Psoas muscle (tissue), 8 donors: Measurements from ENCODE around the gene PHACTR4. TPM values are rescaled to one million over a fixed set of nuclear protein-coding genes. Genes with fewer than 3 reads are reported as not detected.

Experiments used
- ATAC-seq, 4 donors: fragments of 200-7000 bp; cut with Tn5 transposase; one replicate each; pipeline ENCODE4 v1.9.1; 2020; ENCODE audit warnings: moderate library complexity in 3 of 4, mild to moderate bottlenecking in 2 of 4
- DNase-seq, 2 donors: peaks; one replicate each; pipeline ENCODE4 v3.0.0-alpha.2; 2020
- H3K27ac ChIP-seq: fragments of 200-600 bp; one replicate; pipeline ENCODE4 v1.8.0; 2022
- H3K27me3 ChIP-seq, 3 donors: fragments of 200-600 bp in 1 of 3; one replicate each; pipeline versions ENCODE4 v1.6.1 to v1.8.0; 2013 to 2022; ENCODE audit warnings: low read length in 2 of 3, mild to moderate bottlenecking in 2 of 3, moderate library complexity in 1 of 3; ENCODE audit not compliant: insufficient read depth in 3 of 3
- H3K36me3 ChIP-seq, 2 donors: fragments of 200-600 bp in 1 of 2; one replicate each; pipeline versions ENCODE4 v1.6.1 to v1.8.0; 2013 to 2022; ENCODE audit warnings: low read depth in 1 of 2, mild to moderate bottlenecking in 1 of 2, moderate library complexity in 1 of 2; ENCODE audit not compliant: insufficient read depth in 1 of 2
- H3K4me1 ChIP-seq: fragments of 200-600 bp; one replicate; pipeline ENCODE4 v1.8.0; 2022
- H3K4me3 ChIP-seq: fragments of 200-600 bp; one replicate; pipeline ENCODE4 v1.8.0; 2022; ENCODE audit warnings: mild to moderate bottlenecking
- H3K9me3 ChIP-seq: fragments of 200-600 bp; one replicate; pipeline ENCODE4 v1.8.0; 2022
- CTCF ChIP-seq: fragments of 200-600 bp; IDR thresholded peaks from one replicate; pipeline ENCODE4 v1.8.0; 2022; ENCODE audit warnings: antibody characterized with exemption
- WGBS, 3 donors: extraction: QIAGEN DNeasy Blood & Tissue Kit; methylation state at CpG; one replicate each; pipeline versions ENCODE4 v1.1.6 to v1.1.7; 2013; 5-methylcytosine and 5-hydroxymethylcytosine counted together
- intact Hi-C, 2 donors: fragments of 100-400 bp; cut with DNase I; formaldehyde crosslinking; loops; one replicate each; pipeline versions ENCODE4 v1.11.0 to v1.14.2; 2022
- polyA plus RNA-seq, 3 donors: library from polyadenylated mRNA; stranded (reverse); fragments of 200-250 nt; gene quantifications; one replicate each; pipeline ENCODE4 v1.2.3, GENCODE V29; 2013
- total RNA-seq, 4 donors: library from RNA; stranded (reverse); fragmentation: NEBNext Ultra II Directional in 2 of 4; extraction: Animal tissue kit (Norgen Biotek cat#: 25700) in 2 of 4; gene quantifications; one replicate each; pipeline versions ENCODE4 v1.2.1 to v1.2.4, GENCODE V29; 2021 to 2023
- donor health status: healthy with polysubstance abuse.
- donor health status: DM: no; HTN: no; CAD: no; lungs with moderate emphysema.
- donor health status: Bipolar disorder and iron deficiency.
- donor health status: healthy.
- donor health status: DM: yes; HTN: yes; CAD: no.
- donor health status: DM: no; HTN: no; CAD: no.
- donor health status: DM: no; HTN: no; CAD: no.
- donor health status: DM: yes; HTN: yes; CAD: no.

PHACTR4 gene
- total and polyA plus RNA-seq, 7 donors, result 11.7 to 41.8 (median 25.1) TPM

- 46 to 59% (median 48%) methylated on average over 3 of the region's 3 CpGs for WGBS, 3 donors
- ATAC-seq, result peak; percentile 79 to 88 (median 84)
- peak in 1 of 2 donors; percentile 39 for DNase-seq
- no peaks in the 10 kb centered on the region for H3K27me3 ChIP-seq
- peaks cover 29% of the 10 kb centered on the region for H3K4me1 ChIP-seq
- TF ChIP-seq CTCF, result no peak
- peak overlapping the region; percentile 66 for H3K4me3 ChIP-seq
- intact Hi-C loops, result no loop called here
- no peaks in the 10 kb centered on the region for H3K36me3 ChIP-seq
- H3K27ac ChIP-seq, result peak overlapping the region; percentile 80
- no peaks in the 10 kb centered on the region for H3K9me3 ChIP-seq
Observed at GRCh38 chr1:28437264-28437923, 67.9 kb downstream of the PHACTR4 start.

- Histone ChIP-seq H3K4me3 (peak overlapping the region; percentile 66), H3K36me3 (no peaks in the 10 kb centered on the region), H3K27ac (peak overlapping the region; percentile 80), H3K4me1 (peaks cover 29% of the 10 kb centered on the region), H3K9me3 (no peaks in the 10 kb centered on the region), H3K27me3 (no peaks in the 10 kb centered on the region)
- DNase-seq, result peak; percentile 81 to 89
- ATAC-seq, result peak; percentile 97 to 99 (median 98)
- no peak for TF ChIP-seq CTCF
- intact Hi-C loops, result no loop called here
- 31 to 34% (median 33%) methylated on average over 10 of the region's 10 CpGs for WGBS, 3 donors
Observed at GRCh38 chr1:28437924-28438699, 68.6 kb downstream of the PHACTR4 start.

GRCh38 chr1:28439320-28439719 lies 69.8 kb downstream of the PHACTR4 start:
- TF ChIP-seq CTCF, result no peak
- Histone ChIP-seq H3K27ac (peak overlapping the region; percentile 80), H3K4me3 (peak overlapping the region; percentile 66), H3K4me1 (peaks cover 29% of the 10 kb centered on the region), H3K36me3 (no peaks in the 10 kb centered on the region), H3K27me3 (no peaks in the 10 kb centered on the region), H3K9me3 (no peaks in the 10 kb centered on the region)
- no peak for DNase-seq
- no peak for ATAC-seq
- intact Hi-C loops, result no loop called here

- intact Hi-C loops, result no loop called here
- DNase-seq (no peak), ATAC-seq (no peak)
- TF ChIP-seq CTCF, result no peak
- no peak overlapping the region for H3K4me3 ChIP-seq
- no peaks in the 10 kb centered on the region for H3K27me3 ChIP-seq
- no peaks in the 10 kb centered on the region for H3K9me3 ChIP-seq
- no peak overlapping the region for H3K27ac ChIP-seq
- H3K36me3 ChIP-seq, result no peaks in the 10 kb centered on the region
- H3K4me1 ChIP-seq, result peaks cover 29% of the 10 kb centered on the region
- 91 to 99% (median 98%) methylated on average over 4 of the region's 4 CpGs for WGBS, 3 donors
Observed at GRCh38 chr1:28441674-28442073, 72.1 kb downstream of the PHACTR4 start.
